ENCODE results near the gene ACSF2. TPM values are rescaled to one million over a fixed set of nuclear protein-coding genes. Genes with fewer than 3 reads are reported as not detected.

The ACSF2 gene
- total RNA-seq, 1 donor from 2014 or later: 17.9 TPM

DNA sequence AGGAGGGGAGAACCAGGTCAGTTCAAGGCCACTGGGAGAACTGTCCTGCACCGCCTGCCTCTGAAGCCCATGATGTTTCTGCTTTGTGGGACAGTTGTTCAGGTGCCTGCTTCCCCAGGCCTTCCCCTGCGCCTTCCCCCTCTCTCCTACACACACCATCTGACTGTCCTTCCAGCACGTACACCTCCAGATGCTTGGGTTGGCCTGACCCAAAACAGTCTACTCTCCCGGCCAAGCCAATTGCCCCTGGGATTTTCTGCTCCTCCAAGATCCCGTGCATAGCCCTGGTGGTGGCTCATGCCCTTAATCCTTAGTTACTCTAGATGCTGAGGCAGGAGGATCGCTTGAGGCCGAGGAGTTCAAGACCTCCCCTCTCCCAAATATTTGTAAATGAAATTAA lies 52.0 kb downstream of the ACSF2 start:
- peaks cover 26% of the 10 kb centered on the region for H3K36me3 Mint-ChIP-seq (ENCODE audit: low read depth)
- DNase-seq: no peak
- peak overlapping the region; percentile 86 for H3K4me3 Mint-ChIP-seq
- H3K9me3 Mint-ChIP-seq: no peaks in the 10 kb centered on the region
- no peak for ATAC-seq (ENCODE audit: low read depth)
- no peak for TF ChIP-seq CTCF (IDR thresholded peaks at IDR 0.05)
- intact Hi-C loops (cut with micrococcal nuclease): loop anchor here (1.0 to 2.0 kb wide), 6 partner anchors 30 to 229 kb away; partner anchors contain the start of genes ANKRD40, CACNA1G, LRRC59 and MYCBPAP
- H3K27me3 Mint-ChIP-seq: peaks cover 3% of the 10 kb centered on the region
- ChIA-PET CTCF (interaction anchor here (1.7 to 2.9 kb wide), 2 partner anchors 38 to 81 kb away, joined by 4 to 27 read pairs; partner anchors contain the start of gene LRRC59), POLR2A (interaction anchor here (0.7 to 1.9 kb wide), 4 partner anchors 10 to 80 kb away, joined by 5 to 9 read pairs (median 5); partner anchors contain the start of genes ACSF2, CHAD and LRRC59)
- peak overlapping the region; percentile 90 for H3K27ac Mint-ChIP-seq
- H3K4me1 Mint-ChIP-seq: peaks cover 19% of the 10 kb centered on the region

- peak; percentile 84 for DNase-seq
- Mint-ChIP-seq H3K4me1 (peaks cover 19% of the 10 kb centered on the region), H3K27ac (peak within 1 kb of the TSS; percentile 90), H3K9me3 (no peaks in the 10 kb centered on the region), H3K36me3 (ENCODE audit: low read depth) (peaks cover 25% of the 10 kb centered on the region), H3K27me3 (peaks cover 3% of the 10 kb centered on the region), H3K4me3 (peak within 1 kb of the TSS; percentile 86)
- CTCF ChIA-PET: interaction anchor here (0.8 to 2.9 kb wide), 11 partner anchors 8 to 116 kb away, joined by 3 to 29 read pairs (median 4); partner anchors contain the start of gene LRRC59
- no peak for TF ChIP-seq CTCF (IDR thresholded peaks at IDR 0.05)
- ATAC-seq (ENCODE audit: low read depth): peak; percentile 95
- intact Hi-C loops (cut with micrococcal nuclease): loop anchor here (1.0 to 2.0 kb wide), 11 partner anchors 30 to 228 kb away; partner anchors contain the start of genes ACSF2, ANKRD40, CACNA1G and LRRC59
- POLR2A ChIA-PET: interaction anchor here (0.6 to 1.9 kb wide), 9 partner anchors 10 to 798 kb away, joined by 3 to 20 read pairs (median 5); partner anchors contain the start of genes ACSF2, CHAD, LRRC59 and TOB1
These were observed 52.7 kb downstream of the ACSF2 start, which contains the start of gene RSAD1 for GRCh38 chr17:50478391-50479381. TSS of gene RSAD1 (plus strand) at chr17:50478860. CDS start at chr17:50478885, 25 bp downstream.

DNA sequence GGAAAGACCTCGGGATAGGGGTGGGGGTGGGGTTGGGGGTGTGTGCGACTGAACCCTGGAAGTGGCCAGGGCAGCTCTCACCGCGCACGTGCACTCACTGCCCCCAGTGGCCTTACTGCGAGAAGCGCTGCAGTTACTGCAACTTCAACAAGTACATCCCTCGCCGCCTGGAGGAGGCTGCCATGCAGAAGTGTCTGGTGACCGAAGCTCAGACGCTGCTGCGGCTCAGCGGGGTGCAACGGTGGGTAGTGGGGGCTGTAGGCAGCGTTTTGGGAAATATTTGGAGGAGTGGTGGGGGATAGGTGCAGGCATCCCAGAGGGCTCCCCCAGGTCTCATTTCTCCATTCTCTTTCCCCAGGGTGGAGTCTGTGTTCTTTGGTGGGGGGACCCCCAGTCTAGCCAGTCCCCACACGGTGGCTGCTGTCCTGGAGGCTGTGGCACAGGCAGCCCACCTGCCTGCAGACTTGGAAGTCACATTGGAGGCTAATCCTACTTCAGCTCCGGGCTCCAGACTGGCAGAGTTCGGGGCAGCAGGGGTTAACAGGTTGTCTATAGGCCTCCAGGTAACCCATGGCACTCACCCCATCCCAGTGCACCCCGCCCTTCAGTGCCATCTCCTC lies 53.6 kb downstream of the ACSF2 start:
- TF ChIP-seq CTCF (IDR thresholded peaks at IDR 0.05): no peak
- Mint-ChIP-seq H3K4me3 (peak overlapping the region; percentile 86), H3K27me3 (peaks cover 3% of the 10 kb centered on the region), H3K4me1 (peaks cover 19% of the 10 kb centered on the region), H3K36me3 (ENCODE audit: low read depth) (peaks cover 31% of the 10 kb centered on the region), H3K27ac (peak overlapping the region; percentile 70), H3K9me3 (no peaks in the 10 kb centered on the region)
- peak; percentile 49 for DNase-seq
- intact Hi-C loops (cut with micrococcal nuclease): loop anchor here (1.0 to 2.0 kb wide), 7 partner anchors 53 to 227 kb away; partner anchors contain the start of genes ACSF2, ANKRD40 and CACNA1G
- CTCF ChIA-PET: interaction anchor here (0.8 to 2.9 kb wide), 10 partner anchors 9 to 117 kb away, joined by 3 to 29 read pairs (median 4); partner anchors contain the start of gene LRRC59
- ATAC-seq (ENCODE audit: low read depth): peak; percentile 32
- POLR2A ChIA-PET: interaction anchor here (1.1 to 1.7 kb wide), 5 partner anchors 14 to 387 kb away, joined by 4 to 20 read pairs (median 7); partner anchors contain the start of genes ACSF2, LRRC59 and TOB1

DNA sequence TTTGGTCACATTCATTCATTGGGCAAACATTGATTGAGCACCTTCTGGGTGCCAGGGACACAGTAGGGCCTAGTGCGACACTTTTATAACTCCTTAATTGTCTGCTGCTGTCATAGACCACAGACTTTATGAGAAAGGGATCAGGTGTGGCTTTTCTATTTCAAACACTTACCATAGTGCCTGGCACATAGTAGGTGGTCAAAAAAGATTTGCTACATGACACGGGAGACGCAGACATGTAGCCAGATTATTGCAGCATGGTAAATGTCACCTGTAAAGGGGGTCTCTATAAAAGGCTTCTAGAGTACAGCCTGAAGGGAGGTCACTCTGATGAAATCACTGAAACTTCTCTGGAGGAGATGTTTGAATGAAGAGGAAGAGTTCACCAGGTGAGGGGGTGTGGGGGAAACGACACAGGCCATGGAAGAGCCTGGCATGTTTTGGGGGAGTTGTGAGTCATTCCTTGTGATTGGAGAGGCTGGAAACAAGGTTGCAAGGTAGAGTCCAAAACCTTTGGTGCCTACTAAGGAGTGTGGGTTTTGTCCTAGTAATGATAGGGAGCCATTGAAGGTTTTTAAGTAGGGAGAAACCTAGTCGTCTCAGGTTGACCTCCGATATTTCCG lies 54.2 kb downstream of the ACSF2 start:
- DNase-seq: no peak
- peaks cover 3% of the 10 kb centered on the region for H3K27me3 Mint-ChIP-seq
- POLR2A ChIA-PET: interaction anchor here (1.1 to 1.7 kb wide), 3 partner anchors 83 to 386 kb away, joined by 7 to 20 read pairs (median 9); partner anchors contain the start of genes LRRC59 and TOB1
- intact Hi-C loops (cut with micrococcal nuclease): no loop called here
- no peak for ATAC-seq (ENCODE audit: low read depth)
- H3K36me3 Mint-ChIP-seq (ENCODE audit: low read depth): peaks cover 38% of the 10 kb centered on the region
- peaks cover 19% of the 10 kb centered on the region for H3K4me1 Mint-ChIP-seq
- no peak for TF ChIP-seq CTCF (IDR thresholded peaks at IDR 0.05)
- peak overlapping the region; percentile 86 for H3K4me3 Mint-ChIP-seq
- no peaks in the 10 kb centered on the region for H3K9me3 Mint-ChIP-seq
- H3K27ac Mint-ChIP-seq: no peak overlapping the region
- CTCF ChIA-PET: interaction anchor here (0.7 to 1.5 kb wide), 6 partner anchors 22 to 212 kb away, joined by 3 to 29 read pairs (median 4); no protein-coding TSS in a partner anchor

Data from activated B cell treated with CpG ODN at 0.5 μM for 24 hours (primary cell).